HG02938 (cell line): ENCODE results near the gene GRB10.
A peak's percentile ranks its signal among the peaks of the same experiment; 100 is the strongest.
"Not testable (repeated sequence)": the region's sequence is repeated elsewhere in the genome, so short reads cannot be mapped to it uniquely, and the experiment has no call there.

Experiments
- ATAC-seq: cut with Tn5 transposase; IDR thresholded peaks from one replicate; pipeline ENCODE4 v1.9.1; 2021; ENCODE audit warnings: mild to moderate bottlenecking, moderate library complexity; ENCODE audit not compliant: unreplicated experiment

Gene GRB10

DNA sequence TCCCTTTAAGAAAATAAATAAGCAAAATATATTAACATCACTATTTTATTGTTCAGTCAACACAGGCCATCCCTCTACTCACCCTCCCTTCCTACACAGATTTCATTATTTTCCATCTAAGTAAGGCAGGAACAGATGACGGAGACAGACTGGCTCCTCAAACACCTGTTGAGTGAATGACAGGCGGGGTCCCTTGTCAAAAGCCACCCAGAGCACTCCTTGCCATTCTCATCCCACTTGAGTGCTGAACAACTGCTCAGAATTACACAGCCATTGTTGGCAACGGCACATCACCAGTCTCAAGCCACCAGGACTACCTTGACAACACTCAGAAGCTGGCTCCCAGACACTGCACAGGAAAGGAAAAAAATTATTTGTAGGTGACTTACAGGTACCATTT is 3.3 kb downstream of the GRB10 start:
- no peak for ATAC-seq

GRCh38 chr7:50778189-50778588 is 4.5 kb downstream of the GRB10 start:
- ATAC-seq, result no peak

DNA sequence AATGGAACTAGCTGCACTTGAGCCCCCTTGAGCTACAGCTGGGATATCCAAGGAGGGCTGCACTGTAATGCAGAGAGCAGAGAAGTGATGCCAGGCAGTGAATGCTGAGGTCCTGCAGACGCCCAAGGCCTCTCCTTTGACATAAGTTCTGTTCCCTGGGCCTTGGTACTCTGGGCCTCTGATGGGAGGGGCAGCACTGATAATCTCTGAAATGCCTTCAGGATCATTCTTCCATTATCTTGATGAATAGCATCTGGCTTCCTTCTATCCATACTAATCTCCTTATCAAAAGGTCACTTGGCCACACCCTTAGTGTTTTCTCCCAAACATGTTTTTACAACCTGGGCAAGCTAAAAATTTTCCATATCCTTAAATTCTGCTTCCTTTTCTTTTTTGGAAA is 6.9 kb downstream of the GRB10 start:
- ATAC-seq, result no peak

DNA sequence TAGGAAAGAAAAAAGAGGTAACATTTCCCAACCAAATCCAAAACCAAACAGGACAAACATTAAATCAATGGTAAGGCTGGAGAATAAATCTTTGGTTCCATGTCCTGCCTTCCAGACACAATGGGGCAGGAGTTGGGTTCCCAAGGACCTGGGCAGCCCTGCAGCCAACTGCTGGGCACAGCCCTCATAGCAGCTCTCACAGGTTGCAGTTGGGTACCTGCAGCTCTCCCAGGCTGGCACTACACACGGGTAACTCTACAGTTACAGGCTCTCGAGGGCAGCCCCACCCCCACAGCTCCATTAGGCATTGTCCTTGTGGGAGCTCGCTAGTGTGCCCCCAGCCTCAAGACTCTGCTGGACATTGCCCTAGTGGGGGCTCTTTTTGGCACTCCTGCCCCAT is 7.5 kb downstream of the GRB10 start:
- no peak for ATAC-seq

DNA sequence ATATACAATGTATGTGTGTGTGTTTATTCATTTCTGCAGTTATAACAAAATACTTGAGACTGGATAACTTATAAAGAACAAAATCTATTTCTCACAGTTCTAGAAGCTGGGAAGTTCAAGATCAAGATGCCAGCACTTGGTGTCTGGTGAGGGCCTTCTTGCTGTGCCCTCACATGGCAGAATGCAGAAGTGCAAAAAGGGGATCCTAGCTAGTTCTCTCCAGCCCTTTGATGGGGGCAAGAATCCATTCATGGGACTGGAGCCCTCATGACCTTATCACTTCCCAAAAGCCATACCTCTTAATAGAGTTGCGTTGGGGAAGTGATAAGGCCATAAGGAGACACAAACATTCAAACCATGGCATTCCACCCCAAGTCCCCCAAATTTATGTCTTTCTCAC is 8.4 kb downstream of the GRB10 start:
- no peak for ATAC-seq

DNA sequence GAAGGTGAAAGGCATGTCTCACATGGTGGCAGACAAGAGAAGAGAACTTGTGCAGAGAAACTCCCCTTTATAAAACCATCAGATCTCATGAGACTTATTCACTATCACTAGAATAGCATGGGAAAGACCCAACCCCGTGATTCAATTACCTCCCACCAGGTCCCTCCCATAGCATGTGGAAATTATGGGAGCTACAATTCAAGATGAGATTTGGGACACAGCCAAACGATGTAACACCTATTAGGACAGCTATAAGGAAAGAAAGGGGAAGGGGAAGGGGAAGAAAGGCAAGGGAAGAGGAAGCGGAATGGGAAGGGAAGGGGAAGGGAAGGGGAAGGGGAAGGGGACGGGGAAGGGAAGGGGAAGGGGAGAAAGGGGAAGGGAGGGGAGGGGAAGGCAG is 9.6 kb downstream of the GRB10 start:
- ATAC-seq, result not testable (repeated sequence)

GRCh38 chr7:50771120-50772002 is 11.3 kb downstream of the GRB10 start:
- ATAC-seq, result no peak

GRCh38 chr7:50768485-50769474 is 13.9 kb downstream of the GRB10 start:
- peak; percentile 56 for ATAC-seq

- ATAC-seq, result no peak
These were observed 15.9 kb downstream of the GRB10 start for GRCh38 chr7:50766849-50767207.

GRCh38 chr7:50766106-50766848 is 16.4 kb downstream of the GRB10 start:
- no peak for ATAC-seq

DNA sequence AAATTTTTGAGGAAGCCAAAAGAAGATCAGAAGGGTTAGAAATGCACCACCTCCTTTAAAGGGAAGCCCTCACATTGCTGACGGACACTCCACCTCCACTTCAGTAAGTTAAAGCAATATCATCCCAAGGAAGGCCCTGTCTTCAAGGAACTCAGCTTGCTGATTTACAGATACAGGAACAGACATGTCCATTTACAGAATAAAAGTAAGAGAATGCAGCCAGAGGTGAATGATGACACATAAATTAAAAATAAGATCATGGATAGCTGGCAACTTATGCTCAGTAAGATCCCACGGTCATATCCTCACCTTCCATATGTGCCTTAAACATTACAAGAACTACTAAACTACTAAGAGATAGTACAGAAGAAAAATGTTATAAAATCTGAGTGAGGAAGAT is 20.4 kb downstream of the GRB10 start:
- no peak for ATAC-seq

DNA sequence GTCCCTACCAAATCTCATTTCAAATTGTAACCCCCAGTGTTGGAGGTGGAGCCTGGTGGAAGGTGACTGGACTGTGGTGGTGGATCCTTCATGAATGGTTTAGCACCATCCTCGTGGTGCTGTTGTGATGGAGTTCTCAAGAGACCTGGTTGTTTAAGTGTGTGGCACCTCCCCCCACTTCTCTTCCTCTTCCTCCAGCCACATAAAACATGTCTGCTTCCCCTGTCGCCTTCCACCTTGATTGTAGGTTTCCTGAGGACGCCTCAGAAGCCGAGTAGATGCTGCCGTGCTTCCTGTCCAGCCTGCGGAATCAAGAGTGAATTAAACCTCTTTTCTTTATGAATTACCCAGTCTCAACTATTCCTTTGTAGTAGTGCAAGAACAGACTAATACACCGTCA is 21.0 kb downstream of the GRB10 start:
- no peak for ATAC-seq

- no peak for ATAC-seq
These were observed 24.8 kb downstream of the GRB10 start for GRCh38 chr7:50757703-50758390.

DNA sequence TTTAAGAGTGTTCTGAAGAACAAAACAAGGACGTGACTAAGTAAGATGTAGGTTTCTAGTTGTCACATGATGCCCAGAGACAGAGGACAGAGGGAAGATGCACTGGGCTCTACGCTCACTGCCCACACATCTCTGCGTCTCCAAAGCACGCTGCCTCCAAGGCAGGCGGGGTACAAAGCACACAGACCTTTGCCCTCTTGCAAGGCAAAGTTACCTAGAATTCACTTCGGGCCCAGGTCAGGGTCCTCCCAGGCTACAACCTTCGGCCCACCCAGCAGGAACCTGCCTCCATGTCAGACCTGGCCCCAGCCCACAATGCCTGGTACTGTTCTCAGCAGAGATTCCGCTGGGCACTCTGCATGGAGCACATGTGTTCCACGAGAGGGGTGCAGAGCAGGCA is 26.5 kb downstream of the GRB10 start:
- ATAC-seq, result no peak

DNA sequence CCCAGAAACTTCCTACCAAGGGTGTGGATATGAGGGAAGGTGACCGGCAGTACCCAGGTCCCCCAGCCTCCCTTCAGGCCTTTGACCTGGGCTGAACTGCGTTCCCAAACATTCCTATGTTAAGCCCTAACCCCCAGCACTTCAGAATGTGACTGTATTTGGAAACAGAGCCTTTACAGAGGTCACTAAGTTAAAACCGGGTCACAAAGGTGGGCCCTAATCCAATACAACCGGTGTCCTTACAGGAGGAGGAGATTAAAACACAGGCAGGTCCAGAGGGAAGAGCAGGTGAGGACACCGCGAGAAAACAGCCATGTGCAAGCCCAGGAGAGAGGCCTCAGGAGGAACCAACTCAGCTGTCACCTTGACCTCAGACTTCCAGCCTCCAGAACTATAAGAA is 28.0 kb downstream of the GRB10 start:
- ATAC-seq, result no peak

GRCh38 chr7:50754241-50754640 is 28.5 kb downstream of the GRB10 start:
- no peak for ATAC-seq

DNA sequence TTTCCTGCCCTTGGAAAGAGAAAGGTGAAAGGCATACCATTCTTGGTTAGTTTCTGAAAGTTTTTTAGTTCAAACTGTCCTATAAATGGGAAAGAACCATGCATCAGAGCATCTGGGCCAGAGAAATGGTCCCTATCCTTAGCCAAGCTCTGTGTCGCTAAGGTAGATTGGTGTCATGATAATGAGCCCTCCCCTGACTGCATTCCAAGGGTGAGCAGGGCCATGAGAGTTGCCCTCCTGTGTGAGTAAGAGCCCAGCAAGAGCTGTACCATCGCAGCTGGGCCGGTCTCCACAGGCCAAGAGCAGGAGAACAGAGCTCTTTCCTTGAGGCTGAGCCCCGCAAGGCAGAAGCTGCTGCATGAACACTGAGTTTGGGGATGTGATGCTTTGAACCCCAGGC is 30.3 kb downstream of the GRB10 start:
- no peak for ATAC-seq

DNA sequence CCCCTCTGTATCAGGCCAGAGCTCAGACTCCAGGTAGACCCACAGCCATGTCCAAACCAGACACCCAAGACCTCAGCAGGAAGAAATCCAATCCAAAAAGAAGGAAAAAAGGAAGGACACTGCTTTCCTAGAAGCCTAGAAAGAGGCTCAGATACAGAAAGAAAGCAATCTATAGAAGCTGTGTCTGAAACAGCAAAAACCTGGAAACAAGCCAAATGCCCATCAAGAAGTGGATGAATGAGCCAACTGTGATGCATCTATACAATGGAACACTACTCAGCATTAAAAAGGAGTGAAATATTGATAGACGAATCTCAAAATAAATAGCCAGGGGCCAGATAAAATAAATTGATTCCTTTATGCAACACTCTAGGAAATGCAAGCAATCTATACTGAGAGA is 31.6 kb downstream of the GRB10 start:
- no peak for ATAC-seq

DNA sequence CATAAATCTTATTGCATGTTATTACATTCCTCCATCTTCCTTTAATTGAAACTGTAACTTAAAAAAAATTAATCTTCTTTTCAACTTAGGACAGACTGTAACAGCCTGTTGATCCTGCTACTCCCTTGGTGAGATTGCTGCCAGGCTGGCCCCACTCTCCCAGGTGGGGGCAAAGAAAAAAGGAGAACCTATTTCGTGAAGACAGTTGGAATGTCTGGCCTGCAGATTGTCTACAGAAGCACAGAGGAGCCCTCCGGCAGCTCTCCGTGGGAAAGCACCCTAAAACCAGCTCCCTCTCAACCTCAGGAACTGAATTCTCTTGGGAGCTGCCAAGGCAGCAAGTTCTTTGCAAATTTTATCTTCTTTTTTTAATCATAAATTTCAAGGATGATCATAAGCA is 32.8 kb downstream of the GRB10 start:
- ATAC-seq, result no peak

GRCh38 chr7:50748472-50748871 is 34.2 kb downstream of the GRB10 start:
- no peak for ATAC-seq

DNA sequence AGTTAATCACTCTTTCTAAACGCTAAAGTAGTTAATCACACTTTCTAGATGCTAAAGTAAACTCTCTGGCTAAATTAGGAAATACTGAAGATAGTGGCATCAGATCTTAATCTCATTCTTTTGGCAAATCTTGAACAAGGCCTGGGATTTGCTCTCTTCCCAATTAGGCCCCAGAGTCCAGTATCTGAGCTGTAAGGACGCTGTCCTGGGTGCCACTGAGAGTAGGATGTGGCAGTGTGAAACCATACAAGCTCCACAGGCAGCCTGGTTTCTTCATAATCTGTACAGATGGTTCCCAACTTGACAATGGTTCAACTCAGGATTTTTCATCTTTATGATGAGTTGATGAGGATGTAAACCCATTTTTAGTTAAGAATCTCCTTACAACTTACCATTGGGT is 36.9 kb downstream of the GRB10 start:
- ATAC-seq, result no peak
